Activated naive CD8-positive, alpha-beta T cell treated with anti-CD3 and anti-CD28 coated beads, Interleukin-2, amount 50 U/mL, for 24 hours (primary cell): ENCODE measurements around the gene GPBP1L1.
"Not testable (repeated sequence)": the region's sequence is repeated elsewhere in the genome, so short reads cannot be mapped to it uniquely, and the experiment has no call there.

Experiments
- ATAC-seq: fragments of 150-1000 bp; cut with Tn5 transposase; one replicate; pipeline ENCODE4 v1.10.0; 2021
- DNase-seq: peaks from one replicate; pipeline ENCODE4 v3.0.0; 2021
- H3K27ac Mint-ChIP-seq: one replicate; pipeline ENCODE4 v1.8.0; 2021; ENCODE audit warnings: mild to moderate bottlenecking, mixed read lengths
- H3K27me3 Mint-ChIP-seq: one replicate; pipeline ENCODE4 v1.8.0; 2021; ENCODE audit warnings: mixed read lengths
- H3K36me3 Mint-ChIP-seq: one replicate; pipeline ENCODE4 v1.8.0; 2021; ENCODE audit warnings: low read depth, mixed read lengths
- H3K4me1 Mint-ChIP-seq: one replicate; pipeline ENCODE4 v1.8.0; 2021; ENCODE audit warnings: mixed read lengths
- H3K4me3 Mint-ChIP-seq: one replicate; pipeline ENCODE4 v1.8.0; 2021; ENCODE audit warnings: mild to moderate bottlenecking, moderate library complexity, mixed read lengths
- H3K9me3 Mint-ChIP-seq: one replicate; pipeline ENCODE4 v1.8.0; 2021; ENCODE audit warnings: mixed read lengths

The GPBP1L1 gene, protein sequence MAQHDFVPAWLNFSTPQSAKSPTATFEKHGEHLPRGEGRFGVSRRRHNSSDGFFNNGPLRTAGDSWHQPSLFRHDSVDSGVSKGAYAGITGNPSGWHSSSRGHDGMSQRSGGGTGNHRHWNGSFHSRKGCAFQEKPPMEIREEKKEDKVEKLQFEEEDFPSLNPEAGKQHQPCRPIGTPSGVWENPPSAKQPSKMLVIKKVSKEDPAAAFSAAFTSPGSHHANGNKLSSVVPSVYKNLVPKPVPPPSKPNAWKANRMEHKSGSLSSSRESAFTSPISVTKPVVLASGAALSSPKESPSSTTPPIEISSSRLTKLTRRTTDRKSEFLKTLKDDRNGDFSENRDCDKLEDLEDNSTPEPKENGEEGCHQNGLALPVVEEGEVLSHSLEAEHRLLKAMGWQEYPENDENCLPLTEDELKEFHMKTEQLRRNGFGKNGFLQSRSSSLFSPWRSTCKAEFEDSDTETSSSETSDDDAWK

DNA sequence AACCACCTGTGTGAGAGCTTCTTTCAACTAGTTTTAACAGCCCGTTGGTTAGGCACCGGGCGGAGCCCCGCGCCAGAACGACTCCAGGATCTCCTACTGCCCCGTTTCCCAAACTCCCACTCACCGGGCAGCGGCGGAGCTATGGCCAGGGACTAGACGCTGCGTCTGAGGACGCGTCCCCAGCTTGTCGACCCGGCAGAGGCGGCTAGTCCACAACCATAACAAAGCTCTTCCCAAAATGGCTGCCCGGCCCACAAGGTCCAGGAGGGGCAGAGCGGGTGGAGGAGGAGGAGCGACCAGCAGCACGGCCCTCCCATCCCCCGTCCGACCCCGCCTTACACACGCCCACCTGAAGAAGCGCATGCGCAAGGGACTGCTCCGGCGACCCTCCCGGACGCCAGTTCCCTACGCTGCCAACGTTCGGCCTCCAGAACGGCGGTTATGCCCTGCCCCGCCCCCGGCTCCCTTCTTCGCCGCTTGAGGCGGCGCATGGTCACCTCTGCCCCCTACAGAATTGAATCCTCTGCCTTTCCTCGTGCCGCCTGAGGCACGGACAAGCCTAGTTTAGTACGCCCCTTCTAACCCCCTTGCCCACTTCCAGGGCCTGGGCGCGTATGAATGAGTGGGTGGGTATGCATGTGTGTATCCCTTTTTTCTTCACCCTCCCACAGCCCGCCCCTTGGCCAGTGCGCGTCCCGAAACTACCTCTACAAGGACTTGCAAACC, at the start of gene GPBP1L1:
Gene GPBP1L1, minus strand, starts transcription at position 246 of the 726 bp plus-strand sequence. CDS start 27,446 bp downstream, outside the sequence.
- peaks cover 49% of the 10 kb centered on the region for H3K4me1 Mint-ChIP-seq
- H3K4me3 Mint-ChIP-seq = peak within 1 kb of the TSS; percentile 94
- no peaks in the 10 kb centered on the region for H3K27me3 Mint-ChIP-seq
- no peaks in the 10 kb centered on the region for H3K9me3 Mint-ChIP-seq
- H3K36me3 Mint-ChIP-seq = peaks cover 39% of the 10 kb centered on the region
- ATAC-seq (peak; percentile 71), DNase-seq (peak; percentile 98)
- H3K27ac Mint-ChIP-seq = peak within 1 kb of the TSS; percentile 100

DNA sequence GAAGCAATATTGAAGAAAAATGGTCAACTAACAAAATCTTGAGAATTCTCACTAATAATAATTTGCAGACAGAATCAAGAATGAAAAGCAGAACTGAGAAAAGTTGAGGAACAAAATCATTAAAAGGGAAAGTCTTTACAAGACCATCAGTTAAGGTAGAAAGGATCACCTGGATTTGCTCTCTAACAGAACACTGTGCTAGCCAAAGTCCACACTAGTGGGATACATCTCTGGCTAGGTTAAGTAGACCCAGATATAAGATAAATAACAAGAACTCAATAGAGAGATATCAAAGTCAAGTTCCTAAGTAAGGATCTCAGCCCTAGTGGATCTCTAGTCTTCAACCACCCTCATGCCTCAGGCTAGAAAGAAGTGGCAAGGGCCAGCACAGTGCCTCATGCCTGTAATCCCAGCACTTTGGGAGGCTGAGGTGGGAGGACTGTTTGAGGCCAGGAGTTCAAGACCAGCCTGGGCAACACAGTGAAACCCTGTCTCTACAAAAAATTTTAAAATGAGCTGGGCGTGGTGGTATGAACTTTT, 44.5 kb upstream of the GPBP1L1 start:
- no peaks in the 10 kb centered on the region for H3K9me3 Mint-ChIP-seq
- H3K4me3 Mint-ChIP-seq = no peak overlapping the region

DNA sequence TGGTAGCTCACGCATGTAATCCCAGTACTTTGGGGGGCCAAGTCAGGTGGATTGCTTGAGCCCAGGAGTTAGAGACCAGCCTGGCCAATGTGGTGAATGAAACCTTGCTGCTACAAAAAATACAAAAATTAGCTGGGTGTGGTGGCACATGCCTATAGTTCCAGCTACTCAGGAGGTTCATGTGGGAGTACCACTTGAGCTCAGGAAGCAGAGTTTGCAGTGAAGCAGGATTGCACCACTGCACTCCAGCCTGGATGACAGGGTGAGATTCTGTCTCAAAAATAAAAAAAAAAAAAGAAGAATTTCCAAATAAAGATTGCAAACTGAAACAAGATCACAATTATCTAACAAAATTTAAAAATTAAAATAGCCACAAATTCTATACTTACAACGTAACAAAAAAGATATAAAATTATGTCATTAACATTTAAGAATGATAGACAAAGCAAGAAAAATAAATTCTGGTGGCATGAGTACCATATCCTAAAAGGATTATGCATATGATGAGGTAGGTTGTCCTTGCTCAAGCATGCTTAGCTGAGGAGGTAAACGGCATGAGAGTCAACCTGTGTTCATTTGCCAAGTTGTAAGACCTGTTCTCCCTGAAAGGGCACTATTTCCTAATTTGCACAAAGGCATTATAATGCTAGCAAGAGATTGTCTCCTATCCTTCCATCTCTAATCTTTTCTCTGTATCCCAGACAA, 43.9 kb upstream of the GPBP1L1 start:
- no peak for DNase-seq
- Mint-ChIP-seq H3K36me3 (peaks cover 5% of the 10 kb centered on the region), H3K27me3 (no peaks in the 10 kb centered on the region), H3K4me3 (no peak overlapping the region), H3K27ac (no peak overlapping the region), H3K4me1 (peaks cover 8% of the 10 kb centered on the region), H3K9me3 (no peaks in the 10 kb centered on the region)
- ATAC-seq = no peak

More for the DNA sequence above, 44.5 kb upstream of the GPBP1L1 start:
- peaks cover 5% of the 10 kb centered on the region for H3K36me3 Mint-ChIP-seq
- no peak overlapping the region for H3K27ac Mint-ChIP-seq
- H3K4me1 Mint-ChIP-seq = peaks cover 8% of the 10 kb centered on the region
- DNase-seq (no peak), ATAC-seq (no peak)
- H3K27me3 Mint-ChIP-seq = no peaks in the 10 kb centered on the region

DNA sequence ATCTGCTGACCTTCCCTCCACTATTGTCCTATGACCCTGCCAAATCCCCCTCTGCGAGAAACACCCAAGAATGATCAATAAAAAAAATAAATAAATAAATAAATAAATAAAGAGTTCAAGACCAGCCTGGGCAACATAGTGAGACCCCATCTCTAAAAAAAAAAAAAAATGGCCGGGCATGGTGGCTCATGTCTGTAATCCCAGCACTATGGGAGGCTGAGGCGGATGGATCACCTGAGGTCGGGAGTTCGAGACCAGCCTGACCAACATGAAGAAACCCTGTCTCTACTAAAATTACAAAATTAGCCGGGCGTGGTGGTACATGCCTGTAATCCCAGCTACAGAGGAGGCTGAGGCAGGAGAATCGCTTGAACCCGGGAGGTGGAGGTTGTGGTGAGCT, 39.7 kb upstream of the GPBP1L1 start:
- H3K27ac Mint-ChIP-seq, H3K4me3 Mint-ChIP-seq, H3K27me3 Mint-ChIP-seq, DNase-seq, H3K9me3 Mint-ChIP-seq, H3K4me1 Mint-ChIP-seq, H3K36me3 Mint-ChIP-seq, ATAC-seq: not testable (repeated sequence)

DNA sequence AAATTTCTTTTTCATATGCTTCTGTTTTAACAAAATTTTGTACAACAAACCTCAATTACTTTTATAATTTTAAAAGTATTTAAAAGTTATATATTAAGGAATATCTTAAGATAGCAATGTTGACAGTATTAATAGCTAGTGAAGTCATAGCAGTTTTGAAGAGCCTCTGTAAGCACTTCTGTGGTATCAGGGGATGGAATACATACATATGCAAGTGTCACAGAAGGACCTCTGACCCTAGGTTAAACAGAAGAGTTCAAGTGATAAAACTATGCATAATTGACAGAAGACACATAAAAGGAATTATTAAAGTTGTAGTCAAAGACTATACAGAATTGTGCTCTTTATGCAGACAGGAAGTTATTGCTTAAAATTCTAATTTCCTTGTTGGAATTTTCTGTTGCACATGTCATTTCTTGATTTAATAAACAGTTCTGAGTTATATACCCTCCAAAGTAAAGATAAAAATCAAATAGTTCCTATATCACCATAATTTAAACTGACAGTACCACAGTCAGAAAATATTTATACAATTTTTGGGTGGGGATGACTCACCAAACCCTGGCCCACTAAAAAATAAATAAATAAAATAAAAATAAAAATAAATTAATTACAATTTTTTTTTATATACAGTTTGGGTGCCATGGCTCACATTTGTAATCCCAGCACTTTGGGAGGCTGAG, 37.1 kb upstream of the GPBP1L1 start:
- no peak for DNase-seq
- Mint-ChIP-seq H3K4me1 (no peaks in the 10 kb centered on the region), H3K27me3 (no peaks in the 10 kb centered on the region)

DNA sequence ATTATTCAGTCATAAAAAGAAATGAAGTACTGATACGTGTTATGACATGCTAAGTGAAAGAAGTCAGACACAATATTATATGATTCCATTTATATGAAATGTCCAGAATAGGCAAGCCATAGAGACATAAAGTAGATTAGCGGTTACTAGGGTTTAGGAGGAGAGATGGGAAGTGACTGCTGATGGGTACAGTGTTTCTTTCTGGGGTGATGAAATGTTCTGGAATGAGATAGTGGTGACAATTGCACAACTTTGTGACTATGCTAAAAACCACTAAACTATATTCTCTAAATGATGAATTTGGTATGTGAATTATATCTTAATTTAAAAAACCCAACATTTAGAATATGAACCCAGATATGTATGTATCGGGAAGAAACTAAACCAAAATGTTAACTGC, 36.5 kb upstream of the GPBP1L1 start:
- H3K36me3 Mint-ChIP-seq = peaks cover 2% of the 10 kb centered on the region
- no peaks in the 10 kb centered on the region for H3K4me1 Mint-ChIP-seq
- H3K9me3 Mint-ChIP-seq = no peaks in the 10 kb centered on the region
- no peak for ATAC-seq
- H3K4me3 Mint-ChIP-seq = no peak overlapping the region
- DNase-seq = no peak
- no peak overlapping the region for H3K27ac Mint-ChIP-seq
- H3K27me3 Mint-ChIP-seq = no peaks in the 10 kb centered on the region

More for the DNA sequence above, 37.1 kb upstream of the GPBP1L1 start:
- Mint-ChIP-seq H3K27ac (no peak overlapping the region), H3K36me3 (peaks cover 2% of the 10 kb centered on the region), H3K9me3 (no peaks in the 10 kb centered on the region), H3K4me3 (no peak overlapping the region)
- no peak for ATAC-seq

DNA sequence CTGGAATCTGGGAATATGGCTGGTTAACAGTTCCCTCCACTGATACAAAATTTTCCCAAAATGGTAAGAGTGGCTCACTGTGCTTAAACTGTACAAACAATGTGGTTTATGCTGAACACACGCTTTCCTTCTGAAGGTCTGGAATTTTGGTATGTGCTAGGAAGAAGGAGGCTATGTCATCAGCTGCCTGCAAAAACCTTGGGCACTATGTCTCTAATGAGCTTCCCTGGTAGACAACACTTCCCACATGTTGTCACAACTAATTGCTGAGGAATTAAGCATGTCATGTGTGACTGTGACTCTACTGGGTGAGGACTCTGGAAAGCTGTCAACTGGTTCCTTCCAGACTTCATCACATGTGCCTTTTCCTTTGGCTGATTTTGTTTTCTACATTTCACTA, 34.9 kb upstream of the GPBP1L1 start:
- no peaks in the 10 kb centered on the region for H3K4me1 Mint-ChIP-seq
- H3K36me3 Mint-ChIP-seq = peaks cover 2% of the 10 kb centered on the region
- ATAC-seq (no peak), DNase-seq (no peak)
- H3K27me3 Mint-ChIP-seq = no peaks in the 10 kb centered on the region
- H3K4me3 Mint-ChIP-seq = no peak overlapping the region
- no peaks in the 10 kb centered on the region for H3K9me3 Mint-ChIP-seq
- no peak overlapping the region for H3K27ac Mint-ChIP-seq

DNA sequence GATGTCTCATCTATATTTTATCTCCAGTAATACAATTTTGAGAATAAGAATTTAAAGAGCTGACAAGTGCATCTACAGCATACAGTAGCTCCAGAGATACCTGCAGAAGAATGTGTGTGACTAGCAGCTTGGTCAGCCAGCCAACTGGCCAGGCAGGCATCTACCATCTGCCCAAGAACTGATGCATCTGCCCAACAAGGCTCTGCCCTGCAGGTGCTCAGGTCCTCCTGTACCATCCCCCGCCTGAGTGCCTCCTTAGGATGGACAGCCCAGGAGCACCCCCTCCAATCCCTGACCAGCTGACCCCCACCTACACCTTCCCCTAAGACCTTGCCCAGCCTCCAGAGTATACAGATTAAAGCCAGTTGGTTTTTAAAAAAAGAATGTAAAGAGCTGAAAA, 32.0 kb upstream of the GPBP1L1 start:
- Mint-ChIP-seq H3K4me1 (no peaks in the 10 kb centered on the region), H3K9me3 (no peaks in the 10 kb centered on the region), H3K36me3 (peaks cover 5% of the 10 kb centered on the region), H3K4me3 (no peak overlapping the region), H3K27ac (no peak overlapping the region), H3K27me3 (no peaks in the 10 kb centered on the region)
- ATAC-seq (no peak), DNase-seq (no peak)

DNA sequence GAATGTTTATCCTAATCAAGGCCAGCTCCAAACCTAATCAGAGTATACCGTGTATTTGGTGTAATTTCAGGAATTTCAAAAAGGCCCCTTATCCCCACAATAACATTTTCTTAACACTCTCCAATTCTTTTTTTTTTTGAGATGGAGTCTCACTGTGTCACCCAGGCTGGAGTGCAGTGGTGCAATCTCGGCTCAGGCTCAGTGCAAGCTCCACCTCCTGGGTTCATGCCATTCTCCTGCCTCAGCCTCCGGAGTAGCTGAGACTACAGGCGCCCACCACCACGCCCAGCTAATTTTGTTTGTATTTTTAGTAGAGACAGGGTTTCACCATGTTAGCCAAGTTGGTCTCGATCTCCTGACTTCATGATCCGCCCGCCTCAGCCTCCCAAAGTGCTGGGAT, 31.1 kb upstream of the GPBP1L1 start:
- ATAC-seq, H3K27ac Mint-ChIP-seq, H3K9me3 Mint-ChIP-seq, H3K36me3 Mint-ChIP-seq, H3K4me1 Mint-ChIP-seq, H3K4me3 Mint-ChIP-seq, H3K27me3 Mint-ChIP-seq, DNase-seq: not testable (repeated sequence)

DNA sequence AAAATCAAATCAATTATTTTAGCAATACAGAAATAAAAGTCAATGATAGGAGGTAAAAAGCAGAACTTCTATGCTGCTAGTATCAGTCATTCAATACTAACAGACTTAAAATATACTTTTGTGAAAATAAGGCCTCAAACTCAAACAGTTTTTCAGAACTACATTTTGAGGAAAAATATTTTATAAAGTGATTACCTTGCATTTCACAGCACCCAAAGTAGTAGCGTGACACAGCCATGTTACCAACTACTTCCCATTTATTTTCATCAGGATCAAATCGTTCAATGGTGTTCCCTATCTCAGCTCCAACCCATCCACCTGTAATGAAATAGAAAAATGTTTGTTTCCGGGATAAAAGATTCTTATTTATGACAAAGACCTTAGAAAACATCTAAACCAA, 30.4 kb upstream of the GPBP1L1 start:
- no peak for ATAC-seq
- no peaks in the 10 kb centered on the region for H3K27me3 Mint-ChIP-seq
- no peak overlapping the region for H3K27ac Mint-ChIP-seq
- no peaks in the 10 kb centered on the region for H3K9me3 Mint-ChIP-seq
- no peak overlapping the region for H3K4me3 Mint-ChIP-seq
- no peaks in the 10 kb centered on the region for H3K4me1 Mint-ChIP-seq
- DNase-seq = no peak
- peaks cover 4% of the 10 kb centered on the region for H3K36me3 Mint-ChIP-seq

DNA sequence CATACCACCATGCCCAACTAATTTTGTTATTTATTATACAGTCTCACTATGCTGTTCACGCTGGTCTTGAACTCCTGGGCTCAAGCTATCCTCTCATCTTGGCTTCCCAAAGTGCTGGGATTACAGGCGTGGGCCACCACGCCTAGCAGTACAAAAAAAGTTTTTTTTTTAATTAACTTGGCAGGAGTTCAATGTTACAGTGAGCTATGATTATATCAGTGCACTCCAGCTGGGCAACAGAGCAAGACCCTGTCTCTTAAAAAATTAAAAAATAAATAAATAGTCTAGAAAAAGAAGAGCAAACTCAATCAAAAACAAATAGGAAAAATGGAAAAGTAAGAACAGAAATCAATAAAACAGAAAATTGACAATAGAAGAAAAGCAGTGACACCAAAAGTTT, 27.4 kb upstream of the GPBP1L1 start:
- Mint-ChIP-seq H3K36me3 (peaks cover 12% of the 10 kb centered on the region), H3K27me3 (no peaks in the 10 kb centered on the region), H3K27ac (no peak overlapping the region), H3K4me3 (no peak overlapping the region), H3K4me1 (no peaks in the 10 kb centered on the region), H3K9me3 (no peaks in the 10 kb centered on the region)
- DNase-seq (no peak), ATAC-seq (no peak)

DNA sequence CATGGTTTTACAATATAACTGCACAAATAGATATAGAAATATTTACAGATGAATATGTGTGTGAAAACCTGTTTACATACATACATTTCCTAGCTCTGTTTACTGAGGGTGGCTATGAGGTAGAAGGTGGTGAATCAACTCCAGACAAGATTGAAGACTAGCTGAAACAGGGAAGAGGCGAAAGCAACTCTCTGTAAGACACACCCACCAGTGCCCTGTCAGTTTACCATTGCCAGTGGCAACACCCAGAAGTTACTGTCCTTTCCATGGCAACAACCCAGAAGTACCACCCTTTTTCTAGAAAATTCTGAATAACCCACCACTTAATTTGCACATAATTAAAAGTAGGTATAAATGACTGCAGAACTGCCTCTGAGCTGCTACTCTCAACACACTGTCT, 18.3 kb upstream of the GPBP1L1 start:
- H3K27ac Mint-ChIP-seq = no peak overlapping the region
- peaks cover 6% of the 10 kb centered on the region for H3K9me3 Mint-ChIP-seq
- H3K36me3 Mint-ChIP-seq = peaks cover 18% of the 10 kb centered on the region
- no peaks in the 10 kb centered on the region for H3K27me3 Mint-ChIP-seq
- no peak overlapping the region for H3K4me3 Mint-ChIP-seq
- no peaks in the 10 kb centered on the region for H3K4me1 Mint-ChIP-seq
- DNase-seq (no peak), ATAC-seq (no peak)

DNA sequence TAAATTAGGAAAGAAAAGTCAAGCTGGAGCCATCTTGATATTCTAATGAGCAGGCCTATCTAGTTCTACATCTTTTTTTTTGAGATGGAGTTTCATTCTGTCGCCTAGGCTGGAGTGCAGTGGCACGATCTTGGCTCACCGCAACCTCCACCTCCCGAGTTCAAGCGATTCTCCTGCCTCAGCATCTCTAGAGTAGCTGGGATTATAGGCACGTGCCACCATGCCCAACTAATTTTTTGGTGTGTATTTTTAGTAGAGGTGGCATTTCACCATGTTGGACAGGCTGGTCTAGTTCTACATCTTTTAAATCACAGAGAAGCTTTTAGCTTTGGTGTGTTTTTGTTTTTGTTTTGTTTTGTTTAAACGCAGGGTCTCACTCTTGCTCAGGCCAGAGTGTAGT, 8.5 kb upstream of the GPBP1L1 start:
- Mint-ChIP-seq H3K27ac (no peak overlapping the region), H3K4me1 (peaks cover 12% of the 10 kb centered on the region), H3K36me3 (peaks cover 38% of the 10 kb centered on the region), H3K27me3 (no peaks in the 10 kb centered on the region), H3K9me3 (no peaks in the 10 kb centered on the region), H3K4me3 (no peak overlapping the region)
- DNase-seq (no peak), ATAC-seq (no peak)

DNA sequence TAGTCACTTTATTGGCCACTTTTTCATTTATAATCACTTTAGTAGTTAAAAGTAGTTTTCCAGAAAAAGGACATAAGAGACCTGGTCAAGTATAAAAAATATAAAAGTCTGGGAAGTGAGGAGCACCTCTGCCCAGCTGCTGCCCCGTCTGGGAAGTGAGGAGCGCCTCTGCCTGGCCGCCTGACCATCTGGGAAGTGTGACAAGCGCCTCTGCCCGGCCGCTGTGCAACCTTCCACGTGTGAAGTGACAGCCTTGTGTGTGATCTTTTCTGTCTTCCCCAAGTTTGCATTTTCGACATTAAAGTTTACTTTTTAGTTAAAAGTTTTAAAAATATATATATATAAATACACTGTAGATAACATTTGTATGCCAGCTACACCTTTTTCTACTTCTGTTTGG, 7.5 kb upstream of the GPBP1L1 start:
- not testable (repeated sequence) for ATAC-seq, H3K27me3 Mint-ChIP-seq, DNase-seq, H3K9me3 Mint-ChIP-seq, H3K4me3 Mint-ChIP-seq, H3K27ac Mint-ChIP-seq
- H3K4me1 Mint-ChIP-seq = peaks cover 17% of the 10 kb centered on the region
- peaks cover 47% of the 10 kb centered on the region for H3K36me3 Mint-ChIP-seq
